NCI-H2227 (cell line): ENCODE measurements around the gene HOXB8.

Source experiments
- DNase-seq: peaks from one replicate; lab custom pipeline; 2025; ENCODE audit not compliant: unreplicated experiment; lab: John Stamatoyannopoulos, UW

Gene HOXB8

DNA sequence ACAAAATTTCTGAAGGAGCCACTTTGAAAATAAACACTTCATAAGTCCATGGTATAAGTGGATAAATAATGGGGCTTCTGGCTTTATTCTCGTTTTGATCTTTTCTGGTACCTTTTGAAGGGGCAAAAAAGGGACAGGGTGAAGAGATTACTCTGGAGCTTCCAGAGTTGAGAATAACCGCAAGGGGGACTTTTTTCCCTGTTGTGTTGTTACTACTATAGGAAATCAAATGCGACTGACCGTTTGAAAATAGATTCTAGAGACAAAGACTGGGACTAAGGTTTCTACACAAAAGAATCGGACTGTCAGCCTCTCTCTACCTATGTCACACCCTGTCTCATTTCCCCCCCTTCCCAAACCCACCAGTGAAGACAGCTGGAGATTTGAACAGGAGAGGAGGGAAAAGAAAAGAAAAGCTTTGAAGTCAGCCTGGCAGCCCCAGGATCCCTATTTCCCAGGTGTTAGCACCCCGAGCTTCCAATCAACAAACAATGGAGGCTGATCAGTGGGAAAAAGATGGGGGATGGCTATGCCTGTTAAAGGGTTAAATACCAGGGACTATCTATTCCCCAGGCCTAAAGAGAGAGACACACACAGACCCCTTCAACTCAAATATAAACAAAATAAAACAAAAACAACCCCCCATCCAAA lies 45.3 kb downstream of the HOXB8 start:
- DNase-seq = no peak

DNA sequence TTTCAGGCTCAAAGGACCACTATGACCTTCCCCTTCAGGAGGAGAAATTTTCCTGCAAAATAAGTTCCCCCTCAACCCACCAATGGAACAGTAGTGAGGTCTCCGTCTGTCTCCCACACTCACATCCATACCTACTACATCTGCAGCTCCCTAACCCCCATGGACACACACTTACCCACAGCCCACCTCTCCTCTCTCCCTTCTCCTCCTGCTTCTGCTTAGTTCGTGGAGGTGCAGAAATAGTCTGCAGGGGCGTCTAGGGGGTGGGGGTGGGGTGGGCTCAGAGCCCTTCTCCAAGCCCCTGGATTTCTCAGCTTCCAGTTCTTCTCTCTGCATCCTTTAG lies 45.9 kb downstream of the HOXB8 start:
- no peak for DNase-seq

DNA sequence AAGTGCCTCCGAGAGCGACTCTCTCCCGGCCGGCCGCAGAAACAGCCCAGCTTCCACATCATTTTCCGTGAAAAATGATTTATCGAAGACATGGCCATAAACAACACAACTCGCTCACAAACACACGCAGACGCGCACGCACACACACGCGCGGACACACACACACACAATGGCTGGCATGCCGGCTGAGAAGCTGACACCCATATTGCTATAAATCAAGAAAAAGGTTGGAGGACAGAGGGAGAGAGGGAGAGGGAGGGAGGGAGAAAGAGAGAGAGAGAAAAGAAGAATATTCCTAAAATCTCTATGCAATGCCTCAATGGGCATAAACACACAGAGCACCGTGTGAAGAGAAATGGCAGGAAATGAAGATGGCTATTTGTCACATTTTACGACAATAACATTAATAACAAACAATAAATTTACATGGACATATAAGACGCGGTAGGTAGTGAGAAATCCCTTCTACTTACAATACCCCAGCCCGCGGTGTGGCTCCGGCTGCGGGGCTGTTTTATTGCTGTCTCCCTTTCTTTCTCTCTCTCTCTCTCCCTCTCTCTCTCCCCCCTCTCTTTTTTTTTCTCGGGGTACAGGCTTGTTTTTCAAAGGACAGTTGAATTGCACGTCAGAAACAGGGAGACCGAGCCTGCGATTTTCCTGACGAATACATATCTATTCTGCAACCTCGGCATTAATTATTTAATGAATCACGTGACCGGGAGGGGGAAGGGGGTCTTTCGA lies 46.4 kb downstream of the HOXB8 start:
- DNase-seq = peak; percentile 54

DNA sequence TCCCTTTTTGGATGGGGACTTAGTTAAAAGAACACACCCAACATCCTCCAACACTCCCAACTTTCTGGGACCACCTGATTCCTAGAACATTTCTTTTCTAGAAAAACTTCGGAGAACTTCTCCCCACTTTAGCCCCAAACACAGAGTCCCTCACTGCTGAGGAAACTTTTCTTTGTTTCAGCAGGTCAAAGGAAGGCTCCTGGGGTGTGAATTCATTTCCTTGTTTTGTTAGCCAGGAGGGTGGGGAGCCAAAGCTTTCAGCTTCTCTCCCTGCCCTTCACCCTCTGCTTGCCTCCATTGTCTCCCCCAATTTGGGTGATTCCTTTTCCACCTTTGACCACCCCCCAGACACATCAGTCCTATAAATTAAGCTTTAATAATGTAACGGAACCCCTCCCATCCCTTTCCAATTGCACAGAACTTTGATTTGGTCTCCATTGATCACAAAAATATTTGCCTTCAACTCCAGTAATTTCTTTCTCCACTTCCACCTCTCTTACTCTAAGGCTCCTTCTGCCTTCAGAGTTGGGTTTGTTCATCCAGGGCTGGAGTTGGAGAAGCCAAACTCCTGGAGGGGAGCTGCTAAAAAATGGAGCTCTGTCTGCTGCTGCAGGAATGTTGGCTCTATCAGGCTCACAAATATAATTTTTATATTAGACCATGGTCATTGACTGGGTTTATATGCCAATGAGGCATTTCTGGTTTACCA lies 47.3 kb downstream of the HOXB8 start:
- no peak for DNase-seq

DNA sequence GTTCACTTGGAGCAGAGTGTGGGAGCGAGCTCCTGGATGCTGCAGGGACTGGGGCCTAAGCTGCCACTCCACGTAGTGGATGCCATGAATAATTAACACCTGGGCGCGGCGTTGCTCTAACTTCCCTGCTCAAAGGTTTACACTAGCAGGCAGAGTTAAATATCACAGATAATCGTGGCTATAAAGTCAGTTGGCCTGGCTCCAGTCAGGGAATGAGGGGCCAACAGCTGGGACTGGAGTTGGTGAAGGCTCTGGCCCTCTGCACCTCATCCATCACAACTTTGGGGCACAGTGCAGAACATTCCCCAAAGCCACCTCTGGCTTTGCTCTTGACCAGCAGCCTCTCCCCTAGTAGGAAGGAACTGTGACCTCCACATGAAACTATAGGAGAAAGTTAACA lies 47.9 kb downstream of the HOXB8 start:
- no peak for DNase-seq

DNA sequence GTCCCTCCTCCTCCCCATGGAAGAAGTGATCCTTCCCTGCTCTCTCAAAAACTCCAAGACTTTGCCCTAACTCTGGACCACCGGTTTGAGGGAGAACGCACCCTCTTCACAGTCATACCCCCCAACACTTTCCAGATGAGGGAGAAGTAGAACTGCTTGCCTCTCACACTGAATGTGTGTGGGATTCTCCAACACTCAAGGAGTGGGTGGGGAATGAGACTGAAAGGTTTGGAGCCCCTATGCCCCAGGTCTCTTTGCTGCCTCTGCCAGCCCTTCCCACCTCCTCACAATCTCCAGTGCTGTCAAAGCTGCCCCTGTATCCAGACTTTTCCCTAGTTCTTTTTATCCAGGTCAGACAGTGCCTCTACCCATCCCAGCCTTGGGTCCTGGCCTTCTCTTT lies 48.4 kb downstream of the HOXB8 start:
- DNase-seq = no peak

DNA sequence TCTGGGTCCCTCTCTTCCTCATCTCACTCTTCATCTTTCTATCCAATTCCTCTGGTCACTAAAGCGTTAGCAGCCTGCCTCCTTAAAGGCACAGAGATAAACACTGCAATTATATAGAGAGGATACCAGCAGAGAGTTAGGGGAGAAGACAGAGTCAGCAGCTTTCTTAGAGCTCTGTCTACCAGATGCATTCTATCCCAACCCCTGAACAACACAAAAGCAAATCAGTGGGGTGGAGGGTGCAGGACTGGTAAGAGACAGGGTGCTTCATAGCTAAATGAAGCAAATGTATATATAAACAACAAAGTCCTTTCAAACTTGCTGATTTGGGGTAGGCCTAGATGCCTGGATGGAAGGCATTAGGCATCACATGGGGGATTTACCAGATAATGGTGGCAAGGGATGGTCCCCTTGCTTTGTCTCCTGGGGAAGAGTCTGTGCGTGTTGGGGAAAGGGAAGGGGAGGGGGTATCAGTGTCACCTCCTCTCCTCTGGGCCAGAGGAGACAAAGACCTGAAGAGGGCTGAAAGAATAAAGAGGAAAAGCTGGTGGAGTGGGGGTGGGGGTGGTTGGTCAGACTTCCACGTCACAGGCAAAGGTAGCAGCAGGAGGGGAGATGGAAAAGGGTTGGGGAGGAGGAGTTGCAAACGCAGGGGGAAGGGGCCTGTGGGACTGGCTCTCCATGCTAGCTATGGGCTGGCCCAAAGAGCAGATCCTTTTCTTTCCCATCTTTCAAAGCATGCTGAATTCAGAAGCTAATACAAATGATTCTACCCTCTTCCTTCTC lies 49.0 kb downstream of the HOXB8 start:
- peak; percentile 26 for DNase-seq

DNA sequence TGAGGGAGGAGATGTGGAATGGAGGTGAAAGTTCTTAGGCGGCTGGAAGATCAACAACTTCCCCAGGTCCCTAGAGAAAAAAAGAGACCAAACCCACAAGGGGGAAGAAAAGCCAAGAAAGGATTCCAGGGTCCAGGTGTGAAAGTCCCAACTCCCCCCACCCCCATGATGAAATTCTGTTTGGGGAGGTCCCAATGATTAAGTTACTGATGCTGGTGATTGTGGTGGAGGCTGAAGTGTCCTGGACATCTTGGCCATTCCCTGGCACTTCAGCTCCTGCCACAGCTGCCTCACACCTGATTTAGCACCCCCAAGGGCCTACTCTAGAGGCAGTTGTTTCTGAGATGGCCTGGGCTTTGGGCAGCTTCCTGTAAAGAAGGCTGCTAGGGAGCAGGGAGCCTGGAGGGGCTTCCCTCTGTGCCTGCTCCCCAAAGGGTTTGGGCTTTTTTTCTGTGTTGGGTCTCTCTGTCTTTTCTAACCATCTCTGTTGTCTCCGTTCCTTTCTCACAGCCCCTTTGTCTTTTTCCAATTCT lies 50.0 kb downstream of the HOXB8 start:
- no peak for DNase-seq

DNA sequence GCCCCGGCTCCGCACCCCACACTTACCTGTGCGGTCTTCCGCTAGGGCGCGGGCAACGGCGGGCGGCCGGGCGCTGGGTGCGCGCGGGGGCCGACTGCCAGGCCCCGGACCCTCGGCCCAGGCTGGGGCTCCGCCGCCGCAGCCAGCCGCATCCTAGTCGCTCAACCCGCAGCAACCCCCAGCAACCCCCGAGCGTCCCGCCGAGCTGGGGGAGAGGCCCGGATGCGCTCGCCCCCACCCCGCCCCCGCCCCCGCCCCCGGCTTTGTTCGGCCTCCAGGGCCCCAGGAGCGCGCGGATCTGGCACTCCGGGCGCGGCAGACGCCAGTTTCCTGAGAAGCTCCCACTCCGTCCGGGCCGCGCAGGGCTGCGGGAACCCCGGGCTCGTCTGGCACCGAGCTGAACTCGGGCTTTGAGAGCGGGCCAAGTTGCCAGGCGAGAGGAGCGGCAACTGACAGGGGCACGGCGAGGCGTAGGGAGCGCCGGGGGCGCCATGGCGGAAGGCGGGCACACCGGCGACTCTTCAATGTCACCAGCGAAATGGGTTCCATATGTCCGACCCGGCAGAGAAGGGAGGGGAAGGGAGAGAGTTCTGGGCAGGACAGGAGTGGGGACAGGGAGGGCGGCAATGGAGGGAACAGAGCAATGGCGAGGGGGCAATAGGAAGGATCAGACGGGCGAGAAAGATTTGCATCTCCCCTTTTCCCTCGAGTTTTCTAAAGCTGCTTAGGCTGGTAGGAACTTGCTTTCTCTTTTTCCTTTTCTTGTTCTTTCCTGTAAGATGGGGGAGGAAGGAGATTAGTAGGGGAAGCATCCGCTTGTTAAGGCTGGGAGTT lies 50.7 kb downstream of the HOXB8 start:
- DNase-seq = peak; percentile 53

DNA sequence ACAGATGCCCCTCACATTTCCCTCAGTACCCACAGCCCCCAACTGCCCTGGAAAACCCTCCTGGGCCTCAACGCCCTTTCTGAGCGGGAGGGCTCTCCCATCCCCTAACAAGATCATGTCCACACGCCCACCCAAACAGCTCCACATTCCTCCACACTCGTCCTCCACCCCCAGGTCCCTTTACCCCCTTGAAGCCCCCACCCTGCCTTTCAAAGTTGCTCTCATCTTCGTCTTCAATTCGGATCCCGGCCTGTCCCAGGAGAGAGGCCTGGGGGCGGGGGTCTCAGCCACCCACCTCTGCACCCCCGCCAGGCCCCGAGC lies 51.3 kb downstream of the HOXB8 start:
- DNase-seq = no peak

DNA sequence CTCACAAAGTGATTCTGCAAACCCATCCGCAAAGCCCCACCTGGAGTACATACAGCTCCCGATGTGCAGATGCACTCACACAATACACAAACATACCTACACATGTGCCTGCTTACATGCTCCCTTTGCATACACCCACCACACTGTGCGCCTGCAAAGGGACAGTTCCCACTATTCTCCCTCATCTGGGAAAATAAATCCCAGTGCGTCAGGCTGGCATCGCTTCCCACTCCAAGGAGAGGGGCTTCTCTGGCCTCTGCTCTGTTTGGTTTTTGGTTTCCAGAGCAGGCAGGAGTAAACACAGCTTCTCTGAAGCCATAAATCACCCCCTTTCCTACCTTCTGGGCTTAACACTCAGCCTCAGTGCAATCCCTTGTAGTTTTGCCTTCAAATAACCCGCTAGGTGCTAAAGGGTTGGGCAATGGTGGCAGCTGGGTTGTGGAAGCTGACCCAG lies 51.7 kb downstream of the HOXB8 start:
- no peak for DNase-seq

DNA sequence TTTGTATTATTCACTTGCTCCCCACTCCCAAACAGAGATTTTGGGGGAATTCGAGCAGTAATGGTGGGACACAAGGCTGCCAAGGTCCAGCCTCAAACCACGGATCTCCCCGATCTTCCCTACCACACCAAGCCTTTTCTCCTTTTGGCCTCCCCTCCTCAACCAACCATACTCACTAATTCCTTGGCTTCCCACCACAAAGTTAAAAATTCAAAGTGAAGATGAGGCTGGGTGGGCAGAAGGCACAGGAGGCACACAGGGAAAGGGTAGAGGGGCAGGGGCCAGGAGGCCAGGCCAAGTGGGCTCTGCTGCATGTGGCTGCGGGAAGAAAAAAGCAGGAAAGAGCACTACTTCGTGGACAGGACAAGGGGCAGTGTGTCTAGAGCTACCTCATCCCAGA lies 52.2 kb downstream of the HOXB8 start:
- DNase-seq = no peak
